ENCODE measurements around the gene BTRC. TPM values are rescaled to one million over a fixed set of nuclear protein-coding genes. Genes with fewer than 3 reads are reported as not detected.

The BTRC gene
- total RNA-seq, 1 donor from 2014 or later, result 9.9 TPM

GRCh38 chr10:101535949-101536348 lies 182.0 kb downstream of the BTRC start:
- no peak for DNase-seq (ENCODE audit: low spot score)

- no peak for DNase-seq (ENCODE audit: low spot score)
These were observed 182.8 kb downstream of the BTRC start for GRCh38 chr10:101536800-101537199.

- no peak for DNase-seq (ENCODE audit: low spot score)
These were observed 184.5 kb downstream of the BTRC start for GRCh38 chr10:101538446-101538845.

- no peak for DNase-seq (ENCODE audit: low spot score)
These were observed 191.9 kb downstream of the BTRC start for GRCh38 chr10:101545898-101546297.

- DNase-seq (ENCODE audit: low spot score), result no peak
These were observed 197.0 kb downstream of the BTRC start for GRCh38 chr10:101550965-101551364.

- DNase-seq (ENCODE audit: low spot score), result no peak
These were observed 198.5 kb downstream of the BTRC start for GRCh38 chr10:101552442-101552841.

GRCh38 chr10:101557541-101557940 lies 203.6 kb downstream of the BTRC start:
- DNase-seq (ENCODE audit: low spot score), result no peak

- peak; percentile 15 for DNase-seq (ENCODE audit: low spot score)
These were observed 204.2 kb downstream of the BTRC start for GRCh38 chr10:101558204-101558603.

- no peak for DNase-seq (ENCODE audit: low spot score)
These were observed 205.0 kb downstream of the BTRC start for GRCh38 chr10:101558671-101559595.

- DNase-seq (ENCODE audit: low spot score), result no peak
These were observed 205.8 kb downstream of the BTRC start for GRCh38 chr10:101559596-101560297.

- DNase-seq (ENCODE audit: low spot score), result no peak
These were observed 206.5 kb downstream of the BTRC start for GRCh38 chr10:101560298-101561067.

GRCh38 chr10:101561068-101561915 lies 207.3 kb downstream of the BTRC start:
- DNase-seq (ENCODE audit: low spot score), result no peak

GRCh38 chr10:101562231-101562630 lies 208.3 kb downstream of the BTRC start:
- no peak for DNase-seq (ENCODE audit: low spot score)

- no peak for DNase-seq (ENCODE audit: low spot score)
These were observed 209.0 kb downstream of the BTRC start for GRCh38 chr10:101563007-101563406.

GRCh38 chr10:101563497-101564040 lies 209.6 kb downstream of the BTRC start:
- no peak for DNase-seq (ENCODE audit: low spot score)

GRCh38 chr10:101564490-101564991 lies 210.6 kb downstream of the BTRC start:
- DNase-seq (ENCODE audit: low spot score), result no peak

GRCh38 chr10:101565370-101565900 lies 211.5 kb downstream of the BTRC start:
- no peak for DNase-seq (ENCODE audit: low spot score)

- no peak for DNase-seq (ENCODE audit: low spot score)
These were observed 212.0 kb downstream of the BTRC start for GRCh38 chr10:101565936-101566332.

- DNase-seq (ENCODE audit: low spot score), result peak; percentile 12
These were observed 212.6 kb downstream of the BTRC start for GRCh38 chr10:101566333-101567164.

Data from umbilical cord (tissue), 2 donors.